ENCODE data around the gene PPP1R27. TPM values are rescaled to one million over a fixed set of nuclear protein-coding genes. Genes with fewer than 3 reads are reported as not detected.

Gene PPP1R27
- total RNA-seq, 1 donor from 2014 or later, result 0.17 TPM

- no peak for TF ChIP-seq CTCF (conservative IDR thresholded peaks at IDR 0.05; ENCODE audit: low read depth, low read length)
- H3K4me3 ChIP-seq (ENCODE audit: low read depth, low read length), result peak within 1 kb of the TSS; percentile 89
- DNase-seq (ENCODE audit: low read depth), result no peak
Observed at GRCh38 chr17:81833160-81833920, 1.5 kb downstream of the PPP1R27 start, which contains the start of gene MCRIP1. Gene MCRIP1 (minus strand): TSS chr17:81833291. CDS start chr17:81824506, 8,785 bp downstream.

GRCh38 chr17:81832608-81833159 is 2.2 kb downstream of the PPP1R27 start:
- peak overlapping the region; percentile 77 for H3K4me3 ChIP-seq (ENCODE audit: low read depth, low read length)
- no peak for DNase-seq (ENCODE audit: low read depth)
- no peak for TF ChIP-seq CTCF (conservative IDR thresholded peaks at IDR 0.05; ENCODE audit: low read depth, low read length)

DNA sequence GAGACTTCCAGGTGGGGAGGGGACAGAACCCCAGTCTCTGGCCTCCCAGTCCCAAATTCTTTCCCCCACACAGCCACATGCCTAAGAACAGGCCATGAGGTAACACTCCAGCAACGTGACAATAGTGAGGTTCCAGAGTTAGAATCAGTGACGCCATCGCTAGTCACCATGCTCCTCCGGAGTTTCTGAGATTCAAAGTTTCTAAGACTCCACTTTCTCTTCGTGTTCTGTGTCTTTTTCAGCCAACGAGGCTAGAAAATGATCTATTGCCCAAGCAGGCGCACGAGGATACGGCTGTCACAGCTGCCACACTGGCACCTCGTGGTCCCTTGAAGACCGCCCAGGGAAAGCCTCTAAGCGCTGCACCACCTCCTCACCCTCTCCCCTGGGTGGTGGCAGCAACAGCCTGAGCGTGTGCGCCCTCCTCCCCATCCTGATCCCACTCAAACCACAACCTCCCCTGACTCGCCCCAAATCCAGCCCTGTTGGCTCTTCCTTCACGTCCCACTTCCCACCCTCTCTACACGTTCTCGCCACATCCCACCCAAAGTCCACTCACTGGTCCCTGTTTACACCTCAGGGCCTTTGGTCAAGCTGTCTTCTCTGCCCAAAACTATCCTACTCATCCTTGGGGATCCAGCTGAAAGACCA is 2.8 kb downstream of the PPP1R27 start:
- no peak for TF ChIP-seq CTCF (conservative IDR thresholded peaks at IDR 0.05; ENCODE audit: low read depth, low read length)
- H3K4me3 ChIP-seq (ENCODE audit: low read depth, low read length), result peak overlapping the region; percentile 77
- DNase-seq (ENCODE audit: low read depth), result no peak

DNA sequence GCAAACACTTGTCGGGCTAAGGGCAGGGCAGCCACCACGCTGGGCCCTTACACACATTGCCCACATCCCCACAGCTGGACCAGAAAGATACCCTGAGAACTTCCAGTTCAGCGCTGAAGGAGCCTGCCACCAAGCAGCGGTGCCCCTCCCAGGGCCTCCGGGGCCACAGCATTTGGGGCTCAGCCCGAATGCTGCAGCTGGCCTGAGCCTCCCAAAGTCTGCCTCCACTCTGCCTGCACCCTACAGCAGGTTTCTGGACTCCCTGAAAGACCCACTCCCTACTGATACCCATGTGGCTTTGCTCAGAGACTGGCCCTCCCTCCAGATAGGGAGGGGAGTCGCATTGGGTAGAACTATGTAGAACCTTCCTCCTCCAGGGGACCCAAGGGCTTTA is 3.3 kb downstream of the PPP1R27 start:
- TF ChIP-seq CTCF (conservative IDR thresholded peaks at IDR 0.05; ENCODE audit: low read depth, low read length), result no peak
- peak overlapping the region; percentile 77 for H3K4me3 ChIP-seq (ENCODE audit: low read depth, low read length)

DNA sequence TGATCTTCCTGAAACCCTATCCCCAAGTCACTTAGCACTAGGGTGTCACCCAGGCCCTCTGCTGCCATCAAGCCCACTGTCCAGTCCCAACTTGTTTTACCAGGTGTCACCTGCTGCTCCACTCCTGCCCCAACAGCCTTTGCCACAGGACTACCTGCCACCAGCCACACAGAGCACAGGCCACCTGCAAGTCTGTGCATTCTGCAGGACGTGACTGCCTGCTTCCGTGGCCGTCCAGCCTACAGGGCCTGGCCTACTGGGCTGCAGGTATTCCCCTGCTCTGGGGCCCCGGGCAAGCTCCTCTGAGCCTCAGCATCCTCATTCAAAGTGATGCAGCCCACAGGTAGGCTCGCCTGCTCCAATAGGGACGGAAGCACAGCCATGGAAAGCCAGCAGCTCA is 5.0 kb downstream of the PPP1R27 start:
- TF ChIP-seq CTCF (conservative IDR thresholded peaks at IDR 0.05; ENCODE audit: low read depth, low read length), result no peak
- no peak for DNase-seq (ENCODE audit: low read depth)

More for the DNA sequence above, 3.3 kb downstream of the PPP1R27 start:
- no peak for DNase-seq (ENCODE audit: low read depth)

DNA sequence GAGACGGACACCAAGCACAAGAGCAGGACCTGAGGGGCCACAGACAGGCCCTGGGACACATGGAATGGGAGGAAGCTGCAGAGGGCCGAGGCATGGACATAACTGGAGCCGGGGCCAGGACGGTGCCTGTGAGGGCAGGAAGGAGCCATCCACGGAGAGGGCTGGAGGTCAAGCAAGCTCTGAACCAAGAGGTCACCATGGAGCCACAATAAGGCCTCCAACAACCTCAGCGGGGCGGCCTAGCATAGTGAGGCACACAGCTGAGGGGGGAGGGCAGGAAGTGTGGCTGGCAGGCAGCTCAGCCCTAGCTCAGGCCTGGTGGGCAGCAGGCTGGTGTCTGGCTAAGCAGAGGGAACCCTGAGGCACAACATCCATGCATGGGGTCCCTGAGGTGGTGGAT is 6.2 kb downstream of the PPP1R27 start:
- DNase-seq (ENCODE audit: low read depth), result no peak
- no peak for TF ChIP-seq CTCF (conservative IDR thresholded peaks at IDR 0.05; ENCODE audit: low read depth, low read length)
- no peak overlapping the region for H3K4me3 ChIP-seq (ENCODE audit: low read depth, low read length)

More for the DNA sequence above, 5.0 kb downstream of the PPP1R27 start:
- no peak overlapping the region for H3K4me3 ChIP-seq (ENCODE audit: low read depth, low read length)
